Stimulated activated CD8-positive, alpha-beta memory T cell treated with anti-CD3 and anti-CD28 coated beads, Interleukin-15, amount 100 ng/mL, for 48 hours (primary cell): ENCODE measurements around the gene NPHP3.

ENCODE experiments used
- DNase-seq, 2 donors: peaks; one replicate each; pipeline ENCODE4 v3.0.0-alpha.2; 2020; ENCODE audit warnings: low read depth in 2 of 2

NPHP3 gene

GRCh38 chr3:132690040-132690439, 32.2 kb downstream of the NPHP3 start:
- no peak for DNase-seq

- no peak for DNase-seq
Observed at GRCh38 chr3:132682201-132682600, 40.0 kb downstream of the NPHP3 start.

DNA sequence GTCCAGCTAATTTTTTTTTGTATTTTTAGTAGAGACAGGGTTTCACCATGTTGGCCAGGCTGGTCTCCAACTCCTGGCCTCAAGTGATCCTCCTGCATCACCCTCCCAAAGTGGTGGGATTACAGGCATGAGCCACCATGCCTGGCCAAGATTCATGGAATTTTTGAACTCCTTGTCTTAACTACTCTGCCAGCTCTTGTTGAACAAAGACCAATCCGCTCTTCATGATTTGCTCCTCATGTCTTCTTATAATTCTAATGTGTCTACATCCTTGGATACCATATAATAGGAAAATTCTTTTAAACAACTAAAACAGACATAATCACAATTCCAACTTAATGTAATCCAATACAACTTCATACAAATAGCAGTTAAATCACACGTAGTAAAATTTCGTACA, 40.8 kb downstream of the NPHP3 start:
- DNase-seq = no peak

DNA sequence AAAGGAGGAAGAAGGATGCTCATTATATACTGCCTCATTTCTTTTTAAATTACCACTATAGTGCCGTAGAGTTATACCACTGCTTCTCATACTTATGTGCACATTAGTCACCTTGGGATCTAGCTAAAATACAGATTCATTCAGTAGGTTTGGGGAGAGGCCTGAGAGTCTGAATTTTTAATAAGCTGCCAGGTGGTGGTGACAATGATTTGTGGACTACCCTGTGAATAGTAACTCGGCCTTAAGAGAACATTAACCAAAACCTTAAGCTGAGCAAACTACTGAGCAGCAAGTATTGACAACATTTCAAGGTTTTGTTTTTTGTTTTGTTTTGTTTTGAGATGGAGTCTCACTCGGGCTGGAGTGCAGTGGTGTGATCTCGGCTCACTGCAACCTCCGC, 42.3 kb downstream of the NPHP3 start:
- no peak for DNase-seq

DNA sequence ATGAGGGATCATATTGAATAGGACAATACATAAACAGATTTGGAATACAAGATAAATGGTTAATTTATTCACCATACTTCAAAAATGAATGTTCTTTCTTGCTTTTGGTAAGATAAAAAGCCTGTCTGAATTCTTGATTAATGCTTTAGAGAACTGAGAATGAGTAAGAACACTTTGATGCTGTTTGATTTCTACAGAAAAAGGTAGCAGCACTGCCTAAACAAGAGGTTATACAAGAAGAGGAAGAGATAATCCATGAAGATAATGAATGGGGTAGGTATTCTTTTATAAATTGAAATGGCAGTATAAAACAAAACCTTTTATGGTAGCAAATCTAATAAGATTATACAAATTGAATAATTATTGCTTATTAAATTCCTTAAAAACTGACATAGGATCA, 46.8 kb downstream of the NPHP3 start:
- no peak for DNase-seq

DNA sequence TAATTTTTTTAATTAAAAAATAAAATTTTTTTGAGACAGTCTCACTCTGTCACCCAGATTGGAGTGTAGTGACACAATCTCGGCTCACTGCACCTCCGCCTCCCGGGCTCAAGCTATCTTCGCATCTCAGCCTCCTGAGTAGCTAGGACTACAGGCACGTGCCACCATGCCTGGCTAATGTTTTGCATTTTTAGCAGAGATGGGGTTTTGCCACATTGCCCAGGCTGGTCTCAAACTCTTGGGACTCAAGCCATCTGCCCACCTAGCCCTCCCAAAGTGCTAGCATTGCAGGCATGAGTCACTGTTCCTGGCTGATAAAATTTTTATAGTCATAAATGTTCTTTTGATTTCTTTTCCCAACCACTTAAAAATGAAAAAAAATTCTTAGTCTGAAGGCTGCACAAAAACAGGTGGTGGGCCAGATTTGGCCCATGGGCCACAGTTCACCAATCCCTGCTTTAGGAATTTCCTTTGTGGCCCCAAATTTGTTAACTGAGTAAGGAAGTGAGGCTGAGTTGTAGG, 52.9 kb downstream of the NPHP3 start:
- DNase-seq = no peak

DNA sequence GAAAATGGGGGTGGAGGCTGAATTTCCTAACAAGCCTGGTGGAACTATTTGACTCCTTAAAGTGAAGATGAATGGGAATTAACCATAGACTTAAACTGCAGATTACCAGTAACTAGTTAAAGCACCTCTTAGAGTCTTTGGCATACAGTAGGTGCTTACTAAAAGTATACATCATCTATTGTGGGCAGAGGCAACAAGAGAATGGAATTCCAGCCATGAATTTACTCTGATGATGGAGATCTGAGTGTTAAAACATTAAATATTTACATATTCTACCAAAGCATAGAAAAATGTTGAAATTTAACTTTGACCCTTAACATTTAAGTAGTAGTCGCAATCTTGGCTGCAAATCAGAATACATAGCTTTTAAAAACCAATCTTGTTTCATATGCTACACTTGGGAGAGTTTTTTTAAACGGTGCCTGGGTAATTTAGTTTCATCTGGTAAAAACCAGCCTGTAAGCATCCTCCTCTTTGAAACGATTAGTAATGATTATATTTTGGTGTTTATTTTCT, 56.9 kb downstream of the NPHP3 start:
- no peak for DNase-seq

DNA sequence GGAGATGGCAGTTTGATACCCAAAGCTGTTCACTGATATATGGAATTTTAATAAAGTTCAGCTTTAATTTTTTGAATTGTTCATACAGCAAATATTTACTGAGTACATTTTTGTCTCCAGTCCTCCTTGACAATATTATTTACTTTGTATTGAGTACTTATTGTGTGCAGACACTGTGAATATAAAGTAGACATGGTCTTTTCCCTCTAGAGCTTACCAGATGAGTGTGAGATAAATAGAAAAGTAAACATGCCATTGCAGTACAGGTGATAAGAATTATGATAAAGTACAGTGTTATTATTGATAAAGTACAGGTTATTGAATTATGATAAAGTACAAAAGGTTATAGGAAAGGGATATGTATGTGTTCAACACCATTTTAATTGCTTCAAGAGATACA, 60.0 kb downstream of the NPHP3 start:
- DNase-seq = no peak

GRCh38 chr3:132661101-132661500, 61.1 kb downstream of the NPHP3 start:
- DNase-seq = no peak

GRCh38 chr3:132660811-132661070, 61.5 kb downstream of the NPHP3 start:
- no peak for DNase-seq

DNA sequence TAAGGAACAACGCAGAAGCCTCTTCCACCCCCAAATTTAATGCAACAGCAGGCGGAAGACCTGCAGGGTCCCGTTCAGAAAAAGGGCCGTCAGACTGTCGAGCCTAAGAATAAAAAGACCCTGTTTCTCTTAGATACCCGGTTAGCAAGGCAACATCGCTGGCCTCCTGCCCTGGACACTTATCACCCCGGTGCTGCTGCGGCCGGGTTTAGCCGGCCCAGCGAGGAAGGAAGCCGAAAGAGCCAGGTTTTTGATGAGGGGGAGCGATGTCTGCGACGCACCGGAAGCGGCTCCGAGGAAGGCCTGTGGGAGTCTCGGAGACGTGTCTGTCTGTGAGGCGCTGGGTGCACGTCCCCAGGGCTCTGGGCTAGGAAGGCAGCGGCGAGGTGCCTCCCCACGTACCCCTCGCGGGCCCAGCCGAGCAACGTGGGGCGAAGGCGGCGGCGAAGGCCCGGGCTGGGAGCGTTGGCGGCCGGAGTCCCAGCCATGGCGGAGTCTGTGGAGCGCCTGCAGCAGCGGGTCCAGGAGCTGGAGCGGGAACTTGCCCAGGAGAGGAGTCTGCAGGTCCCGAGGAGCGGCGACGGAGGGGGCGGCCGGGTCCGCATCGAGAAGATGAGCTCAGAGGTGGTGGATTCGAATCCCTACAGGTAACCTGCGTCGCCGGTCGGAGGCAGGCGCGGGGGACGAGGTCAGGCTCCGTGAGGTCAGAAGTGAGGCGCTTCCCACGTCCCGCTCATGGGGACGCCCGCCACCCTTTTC, 62.0 kb downstream of the NPHP3 start, which contains the start of gene UBA5:
Gene UBA5, plus strand, starts transcription at position 278 of the 759 bp plus-strand sequence. Its CDS starts 209 bp downstream, at position 487.
- DNase-seq = peak; percentile 51 to 56

DNA sequence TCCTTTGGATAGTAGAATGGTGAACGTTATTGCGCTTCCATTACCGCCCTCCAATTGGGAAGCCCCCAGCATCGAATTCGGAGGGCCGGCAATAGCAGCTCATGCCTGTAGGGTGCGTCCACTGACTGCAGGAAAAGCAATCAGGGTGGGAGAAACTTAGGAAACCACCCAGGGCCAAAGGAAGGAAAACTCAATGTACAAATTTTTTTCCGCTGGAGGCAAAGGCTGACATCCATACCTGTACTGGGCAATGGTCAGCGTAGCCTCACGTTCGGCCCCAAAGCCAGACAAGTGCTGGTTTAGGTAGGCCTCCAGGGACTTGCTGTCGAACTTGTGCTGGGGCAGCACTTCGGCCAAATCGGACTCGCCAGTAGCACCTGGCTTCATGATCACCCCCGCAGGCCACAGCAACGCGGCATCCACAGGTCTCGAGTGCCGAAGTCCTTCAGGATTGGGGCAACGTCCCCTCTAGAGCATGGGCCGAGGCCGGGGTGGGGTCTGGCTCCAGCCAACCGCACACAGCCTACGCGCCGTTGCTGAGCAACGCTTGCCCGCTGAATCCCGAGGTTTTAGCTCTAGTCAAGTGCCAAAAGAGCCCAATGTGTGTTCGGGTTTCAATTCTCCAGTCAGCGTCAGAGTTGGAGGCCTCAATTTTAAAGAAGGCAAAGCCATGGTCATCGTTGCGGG, 62.7 kb downstream of the NPHP3 start, which contains the start of gene ACAD11:
Gene ACAD11, minus strand, starts transcription at position 445 of the 687 bp plus-strand sequence. Its CDS starts 58 bp downstream, at position 387.
- peak; percentile 19 for DNase-seq

DNA sequence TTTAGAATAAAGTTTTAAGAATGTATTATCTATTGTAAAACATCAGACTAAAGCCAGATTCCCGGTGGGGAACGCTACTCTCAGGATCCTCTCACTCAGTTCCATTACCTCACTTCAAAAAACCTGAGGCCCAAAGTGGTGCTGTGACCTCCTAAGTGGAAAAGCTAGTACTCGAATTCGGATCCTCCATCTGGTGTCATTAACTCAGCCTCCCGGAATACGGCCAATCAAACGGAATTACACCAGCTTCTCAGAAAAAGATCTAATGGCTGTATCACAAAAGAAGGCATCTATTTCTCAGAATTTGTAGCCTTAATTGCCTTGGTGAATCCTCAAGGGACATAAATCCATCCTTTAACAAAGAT, 63.2 kb downstream of the NPHP3 start:
- DNase-seq = no peak

- DNase-seq = no peak
Observed at GRCh38 chr3:132657869-132658747, 64.1 kb downstream of the NPHP3 start.

GRCh38 chr3:132655471-132655870, 66.7 kb downstream of the NPHP3 start:
- DNase-seq = no peak

DNA sequence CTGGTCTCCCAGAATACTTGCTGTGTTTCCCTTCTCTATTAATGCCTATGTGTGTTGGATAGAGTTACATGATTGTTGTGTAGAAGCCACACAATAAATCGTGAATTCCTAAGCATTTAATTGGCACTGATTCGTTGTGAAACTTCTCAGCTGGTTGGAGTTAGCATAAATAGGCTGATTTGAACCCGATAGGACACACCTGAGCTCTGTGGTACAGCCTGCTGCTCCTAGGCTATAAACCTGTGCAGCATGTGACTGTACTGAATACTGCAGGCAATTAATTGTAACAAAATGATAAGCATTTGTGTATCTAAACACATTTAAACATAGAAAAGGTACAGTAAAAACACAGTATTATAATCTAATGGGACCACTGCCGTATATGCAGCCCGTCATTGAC, 67.5 kb downstream of the NPHP3 start:
- DNase-seq = no peak

- DNase-seq = no peak
Observed at GRCh38 chr3:132654190-132654589, 68.0 kb downstream of the NPHP3 start.

DNA sequence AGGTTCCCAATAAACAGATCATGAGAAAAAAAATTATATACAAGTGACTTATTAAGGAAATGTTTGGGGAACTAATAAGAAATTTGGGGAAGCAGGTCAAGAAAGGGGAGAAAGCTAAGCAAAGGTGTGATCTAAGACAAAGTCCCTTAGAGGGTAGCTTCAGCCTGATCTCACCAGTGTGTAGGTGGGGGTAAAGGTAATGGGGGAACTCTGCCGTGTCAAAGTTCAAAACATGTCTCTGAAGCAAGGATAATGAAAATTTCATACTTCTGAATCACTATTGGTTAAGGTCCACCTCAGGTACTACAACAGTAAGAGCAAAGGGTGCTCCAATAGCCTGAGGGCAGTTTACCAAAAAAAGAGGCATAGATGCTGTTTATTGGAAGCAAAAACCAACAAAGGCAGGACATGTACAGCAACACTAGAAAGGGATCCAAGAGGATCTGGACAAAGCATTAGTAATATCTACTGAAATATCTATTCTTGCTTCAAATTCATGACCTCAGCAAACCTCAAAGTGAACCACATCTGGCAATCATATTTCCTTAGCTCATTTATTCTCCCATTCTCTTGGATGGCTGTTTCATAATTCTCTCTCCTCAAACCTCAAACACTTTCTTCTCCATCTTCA, 69.5 kb downstream of the NPHP3 start:
- no peak for DNase-seq

DNA sequence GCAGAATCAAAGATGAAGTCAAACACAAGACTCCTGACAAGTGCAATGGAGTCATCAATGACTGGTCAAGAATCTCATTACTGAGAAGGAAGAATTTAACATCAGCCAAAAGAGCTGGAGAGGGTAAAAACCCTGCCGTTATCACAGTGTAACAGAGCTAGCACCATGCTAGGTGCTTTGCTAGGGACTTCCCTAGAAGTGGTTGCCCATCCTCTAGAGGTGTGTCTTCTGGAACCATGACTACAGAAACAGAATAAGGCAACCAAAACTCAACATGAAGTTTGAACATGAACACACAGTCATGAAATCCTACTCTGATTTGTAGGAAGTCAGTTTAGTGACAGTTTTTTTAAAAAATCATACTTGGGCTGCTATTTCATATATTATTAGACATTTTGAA, 72.1 kb downstream of the NPHP3 start:
- no peak for DNase-seq

DNA sequence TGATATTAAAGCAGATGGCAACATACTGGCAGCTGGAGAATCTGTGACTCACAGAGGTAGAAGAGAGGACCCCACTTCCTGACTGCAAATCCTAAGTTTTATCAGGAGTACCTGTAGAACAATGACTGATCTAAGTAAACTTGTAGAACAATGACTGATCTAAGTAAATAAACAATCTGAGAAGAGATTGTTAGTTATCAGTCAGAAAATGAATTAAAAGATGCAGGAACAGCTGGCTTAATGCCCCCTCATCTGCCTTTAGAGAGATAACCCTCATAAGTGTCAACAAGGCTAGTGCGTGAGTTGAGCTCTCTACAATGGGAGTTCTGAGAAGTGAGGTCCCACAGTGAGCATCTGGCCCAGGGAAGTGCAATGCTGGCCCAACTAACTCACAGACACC, 77.2 kb downstream of the NPHP3 start:
- no peak for DNase-seq

DNA sequence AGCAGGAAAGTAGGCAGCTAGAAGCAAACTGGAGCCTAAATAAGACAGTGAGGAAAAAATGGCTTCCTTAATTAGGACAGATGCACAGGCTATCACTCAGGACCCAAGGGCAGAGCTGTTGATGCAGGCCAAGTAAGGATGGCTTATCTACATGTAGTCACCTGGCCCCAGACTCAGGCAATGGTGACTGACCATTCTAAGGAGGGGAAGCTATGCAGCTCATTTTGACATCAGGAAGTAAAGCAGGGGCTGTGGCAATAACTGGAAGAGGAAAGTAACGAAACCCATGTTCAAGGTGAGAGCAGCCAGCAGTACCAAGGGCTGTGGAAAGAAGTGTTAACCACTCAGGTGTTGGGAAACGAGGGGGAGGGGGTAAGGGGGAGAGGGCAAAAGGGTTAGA, 78.8 kb downstream of the NPHP3 start:
- DNase-seq = no peak

GRCh38 chr3:132642539-132642847, 79.7 kb downstream of the NPHP3 start:
- DNase-seq = no peak
